HG03521 (cell line): ENCODE results near the gene ADRB2.
"Not testable (repeated sequence)": the region's sequence is repeated elsewhere in the genome, so short reads cannot be mapped to it uniquely, and the experiment has no call there.

Source experiments
- ATAC-seq: cut with Tn5 transposase; IDR thresholded peaks from one replicate; pipeline ENCODE4 v1.9.1; 2021; ENCODE audit warnings: mild to moderate bottlenecking, moderate library complexity; ENCODE audit not compliant: unreplicated experiment

Gene ADRB2

DNA sequence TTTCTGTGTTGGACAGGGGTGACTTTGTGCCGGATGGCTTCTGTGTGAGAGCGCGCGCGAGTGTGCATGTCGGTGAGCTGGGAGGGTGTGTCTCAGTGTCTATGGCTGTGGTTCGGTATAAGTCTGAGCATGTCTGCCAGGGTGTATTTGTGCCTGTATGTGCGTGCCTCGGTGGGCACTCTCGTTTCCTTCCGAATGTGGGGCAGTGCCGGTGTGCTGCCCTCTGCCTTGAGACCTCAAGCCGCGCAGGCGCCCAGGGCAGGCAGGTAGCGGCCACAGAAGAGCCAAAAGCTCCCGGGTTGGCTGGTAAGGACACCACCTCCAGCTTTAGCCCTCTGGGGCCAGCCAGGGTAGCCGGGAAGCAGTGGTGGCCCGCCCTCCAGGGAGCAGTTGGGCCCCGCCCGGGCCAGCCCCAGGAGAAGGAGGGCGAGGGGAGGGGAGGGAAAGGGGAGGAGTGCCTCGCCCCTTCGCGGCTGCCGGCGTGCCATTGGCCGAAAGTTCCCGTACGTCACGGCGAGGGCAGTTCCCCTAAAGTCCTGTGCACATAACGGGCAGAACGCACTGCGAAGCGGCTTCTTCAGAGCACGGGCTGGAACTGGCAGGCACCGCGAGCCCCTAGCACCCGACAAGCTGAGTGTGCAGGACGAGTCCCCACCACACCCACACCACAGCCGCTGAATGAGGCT is at the start of gene ADRB2:
Gene ADRB2, plus strand, starts transcription at position 559 of the 686 bp plus-strand sequence. CDS start 221 bp downstream, outside the sequence.
- ATAC-seq = peak; percentile 98

DNA sequence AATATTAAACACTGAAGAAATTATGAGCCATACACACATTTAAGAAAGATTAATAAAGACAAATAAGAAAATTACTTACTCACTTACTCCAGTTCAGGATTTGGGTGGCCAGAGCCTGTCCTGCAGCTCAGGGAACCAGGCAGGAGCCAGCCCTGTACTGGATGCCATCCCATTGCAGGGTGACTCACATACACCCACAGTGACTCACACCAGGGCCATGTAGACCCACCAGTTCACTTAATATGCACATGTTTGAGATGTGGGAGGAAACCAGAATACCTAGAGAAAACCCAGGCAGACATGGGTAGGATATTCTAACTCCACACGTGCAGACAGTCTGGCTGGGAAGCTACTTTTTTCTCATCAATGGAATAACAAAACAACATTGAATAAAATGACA is 49.6 kb upstream of the ADRB2 start:
- ATAC-seq = no peak

DNA sequence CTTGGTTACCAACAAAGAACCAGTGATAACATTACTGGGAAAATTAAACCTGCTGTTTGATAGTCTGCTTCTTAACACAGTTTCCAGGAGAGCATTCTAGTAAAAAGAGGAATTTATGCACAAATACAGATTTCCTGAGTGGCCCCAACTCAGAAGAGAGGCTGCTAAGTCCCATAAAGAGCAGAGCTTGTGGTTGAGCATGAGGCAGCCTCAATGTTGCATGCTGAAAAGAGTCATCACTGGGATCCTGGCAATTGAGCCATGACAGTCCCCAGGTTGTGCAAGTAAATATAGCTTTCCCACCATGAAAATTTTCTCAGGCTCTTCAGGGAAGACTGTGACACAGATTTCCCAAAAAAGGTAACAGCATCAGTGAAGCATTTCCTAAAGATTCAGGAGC is 47.5 kb upstream of the ADRB2 start:
- ATAC-seq = no peak

DNA sequence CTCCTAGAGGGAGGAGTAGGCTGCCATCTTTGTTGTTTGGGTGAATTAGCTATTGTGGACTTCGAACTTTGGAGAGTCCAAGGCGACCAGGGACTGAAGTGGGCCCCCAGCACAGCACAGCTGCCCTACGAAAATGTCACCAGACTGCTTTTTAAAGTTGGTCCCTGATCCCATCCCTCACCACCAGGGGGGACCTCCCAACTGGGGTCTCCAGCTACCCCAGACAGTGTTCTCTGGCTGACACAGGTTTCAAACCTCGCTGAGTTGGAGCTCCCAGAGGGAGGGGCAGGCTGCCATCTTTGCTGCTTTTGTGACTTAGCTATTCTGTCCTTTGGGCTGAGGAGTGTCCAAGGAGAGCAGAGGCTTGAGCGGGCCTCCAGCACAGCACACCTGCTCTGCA is 45.7 kb upstream of the ADRB2 start:
- ATAC-seq = no peak

DNA sequence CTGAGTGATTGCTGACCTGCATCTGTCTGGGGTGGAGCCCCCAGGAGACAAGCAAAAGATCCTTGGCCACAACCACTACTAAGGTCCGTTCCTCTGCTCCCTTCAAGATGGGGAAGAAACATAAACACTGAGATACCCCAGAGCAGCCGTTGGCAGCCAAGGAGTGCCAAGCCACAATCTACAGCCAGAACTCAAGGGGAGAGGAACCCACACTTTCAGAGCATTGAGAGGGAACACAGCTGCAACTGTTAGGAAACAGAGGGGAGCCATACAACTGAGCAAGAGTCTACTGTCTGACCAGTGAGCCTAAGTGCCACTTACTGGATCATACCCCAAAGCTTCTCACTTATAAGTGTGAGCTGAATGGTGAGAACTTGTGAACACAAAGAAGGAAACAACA is 44.6 kb upstream of the ADRB2 start:
- no peak for ATAC-seq

DNA sequence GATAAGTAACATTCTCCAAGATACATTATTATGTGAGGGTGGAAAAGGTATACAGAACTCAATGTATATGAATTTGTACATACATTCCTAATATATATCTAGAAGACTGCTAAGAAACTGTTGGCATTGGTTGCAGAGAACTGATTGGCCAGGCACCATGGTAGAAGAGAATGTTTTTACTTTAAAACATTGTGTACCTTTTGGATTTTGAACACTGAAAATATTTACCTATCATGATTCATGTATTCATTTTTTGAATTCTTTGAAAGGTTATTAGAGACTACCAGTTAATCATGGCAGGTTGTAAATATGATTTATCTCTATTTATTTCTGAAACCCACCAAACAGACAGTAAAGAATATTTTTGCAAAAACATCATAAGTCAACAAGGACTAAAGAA is 41.2 kb upstream of the ADRB2 start:
- no peak for ATAC-seq

DNA sequence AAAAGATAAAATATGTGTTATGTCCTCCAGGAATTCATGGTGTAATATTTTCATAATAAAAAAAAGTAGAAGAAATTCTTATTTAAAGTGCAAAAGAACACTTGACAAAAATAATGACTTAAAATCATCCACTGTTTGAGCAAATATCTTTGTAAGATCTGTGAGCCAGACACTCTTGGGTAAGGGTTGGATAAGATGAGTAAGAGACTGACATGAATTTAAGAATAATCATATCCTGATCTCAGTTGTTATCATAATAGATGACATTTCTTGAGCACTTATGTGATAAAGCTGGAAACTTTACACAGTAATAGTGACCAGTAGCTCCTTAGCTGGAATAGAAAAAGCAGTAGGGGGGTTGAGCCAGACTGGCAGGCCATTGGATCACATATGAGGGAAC is 40.0 kb upstream of the ADRB2 start:
- no peak for ATAC-seq

DNA sequence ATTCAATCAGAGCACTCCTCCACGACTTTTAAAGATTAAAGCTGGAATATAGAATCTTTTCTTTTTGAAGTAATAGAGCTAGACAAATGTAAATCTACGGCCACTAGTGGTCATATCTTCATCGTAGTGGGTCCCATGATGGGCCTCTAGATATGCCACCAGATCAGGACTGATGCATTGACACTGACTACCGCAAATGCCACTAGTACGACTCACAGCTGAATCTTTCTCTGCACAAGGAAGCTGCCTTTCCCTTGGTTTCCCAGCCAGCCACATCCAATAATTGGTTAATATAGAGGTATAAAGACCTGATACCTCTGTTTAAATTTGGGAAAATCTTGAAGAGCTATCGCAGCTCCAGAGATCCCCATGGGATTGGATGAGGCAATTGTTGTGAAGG is 37.8 kb upstream of the ADRB2 start:
- no peak for ATAC-seq

DNA sequence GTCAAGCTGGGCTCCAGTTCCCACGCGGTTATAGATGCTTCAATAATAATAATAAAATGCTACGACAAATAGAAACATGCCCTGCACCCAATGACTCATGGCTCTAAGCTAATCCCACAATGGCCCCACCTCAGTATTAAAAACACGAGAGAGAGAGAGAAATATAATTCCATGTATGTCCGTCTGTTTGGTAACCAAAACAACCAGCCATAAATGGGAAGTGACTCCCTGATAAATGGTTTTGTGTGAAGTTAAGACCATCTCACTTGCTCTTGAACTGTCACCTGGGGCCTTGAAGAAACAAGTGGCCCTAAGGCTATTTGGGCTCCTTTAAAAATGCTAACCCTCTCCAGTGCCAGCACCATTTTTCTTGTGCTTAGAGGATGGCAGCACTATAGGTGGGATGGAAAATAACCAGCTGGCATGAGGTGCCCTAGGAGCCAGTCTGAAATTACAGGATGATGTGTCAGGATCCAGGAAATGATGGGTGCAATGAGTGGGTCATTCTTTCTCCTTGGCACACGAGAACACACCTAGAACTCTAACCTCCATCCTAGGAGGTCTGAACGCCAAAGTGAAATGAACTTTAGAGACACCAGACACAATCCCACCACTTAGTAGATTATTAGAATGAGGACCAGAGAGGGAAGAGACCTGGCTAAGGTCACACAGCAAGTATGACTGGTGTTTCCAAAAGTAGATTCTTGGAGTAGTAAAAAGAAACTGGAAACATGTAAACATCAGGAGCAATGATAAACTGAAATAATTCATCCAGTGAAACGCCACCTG is 35.7 kb upstream of the ADRB2 start:
- ATAC-seq = peak; percentile 25

DNA sequence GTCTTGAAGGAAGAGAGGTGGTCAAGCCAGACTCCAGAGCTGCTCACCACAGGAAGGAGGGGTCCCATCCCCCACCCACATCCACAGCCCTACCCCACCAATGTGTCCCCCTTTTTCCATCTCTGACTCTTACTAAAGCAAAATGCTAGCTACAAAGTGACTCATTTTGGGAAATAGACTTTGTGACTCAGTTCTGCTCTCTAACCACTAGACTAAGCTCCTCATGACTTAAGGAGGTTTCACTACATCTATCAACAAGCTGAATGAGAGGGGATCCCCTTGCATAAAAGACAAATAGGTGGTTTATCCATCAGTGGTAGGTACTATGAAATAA is 35.1 kb upstream of the ADRB2 start:
- peak; percentile 99 for ATAC-seq

DNA sequence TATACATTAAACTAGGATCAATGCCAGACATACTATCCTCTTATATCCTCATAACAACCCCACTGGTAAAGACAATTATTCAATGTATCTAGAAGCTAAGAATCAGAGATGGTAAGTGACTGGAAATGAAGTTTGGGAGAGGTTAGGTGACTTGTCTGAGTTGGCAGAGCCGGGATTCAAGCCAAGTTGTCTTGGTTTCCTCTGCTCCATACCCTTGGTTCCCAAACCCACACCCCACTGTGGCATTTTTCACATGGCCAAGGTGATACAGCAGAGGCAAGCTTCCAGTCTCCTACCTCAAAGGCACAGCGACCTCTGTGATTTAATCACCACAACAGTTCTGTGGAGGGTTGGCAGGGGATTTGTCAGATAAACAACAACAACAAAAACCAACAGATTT is 34.7 kb upstream of the ADRB2 start:
- no peak for ATAC-seq

DNA sequence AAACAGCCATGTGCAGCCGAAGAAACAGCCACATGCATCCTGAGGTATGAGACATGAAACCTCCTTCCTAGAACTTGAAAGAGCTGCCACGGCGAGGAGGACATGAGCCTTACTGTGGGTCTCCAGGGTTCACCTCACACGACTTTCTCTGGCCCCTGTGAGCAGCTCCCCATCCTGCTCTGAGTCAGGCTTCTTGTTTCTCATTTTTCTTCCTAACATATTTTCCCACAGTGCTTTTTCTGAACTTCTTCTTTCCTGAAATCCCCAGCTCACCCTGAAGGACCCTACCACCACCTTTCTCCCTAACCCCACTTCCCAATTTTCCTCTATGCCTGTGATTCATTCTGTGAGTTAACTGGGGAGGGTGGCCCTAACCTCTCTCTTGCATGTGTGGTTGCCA is 33.7 kb upstream of the ADRB2 start:
- no peak for ATAC-seq

DNA sequence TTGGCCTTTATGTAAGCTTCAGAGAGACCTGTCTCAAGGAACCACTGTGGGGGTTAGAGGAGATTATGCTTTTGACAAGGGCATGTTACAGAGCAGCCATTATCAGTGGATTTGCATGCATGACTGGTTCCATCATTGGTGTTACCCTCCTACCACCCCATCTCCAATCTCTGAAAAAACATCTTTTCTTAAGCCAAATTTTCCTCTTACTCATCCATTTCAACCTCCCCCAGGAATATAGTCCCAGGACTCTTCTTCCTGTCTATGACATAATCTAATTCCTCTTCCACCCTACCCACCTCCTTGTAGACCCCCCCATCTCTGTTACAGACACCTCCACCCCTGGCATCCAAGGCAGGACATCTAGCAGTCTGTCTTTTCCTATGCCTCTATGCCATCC is 33.1 kb upstream of the ADRB2 start:
- ATAC-seq = no peak

DNA sequence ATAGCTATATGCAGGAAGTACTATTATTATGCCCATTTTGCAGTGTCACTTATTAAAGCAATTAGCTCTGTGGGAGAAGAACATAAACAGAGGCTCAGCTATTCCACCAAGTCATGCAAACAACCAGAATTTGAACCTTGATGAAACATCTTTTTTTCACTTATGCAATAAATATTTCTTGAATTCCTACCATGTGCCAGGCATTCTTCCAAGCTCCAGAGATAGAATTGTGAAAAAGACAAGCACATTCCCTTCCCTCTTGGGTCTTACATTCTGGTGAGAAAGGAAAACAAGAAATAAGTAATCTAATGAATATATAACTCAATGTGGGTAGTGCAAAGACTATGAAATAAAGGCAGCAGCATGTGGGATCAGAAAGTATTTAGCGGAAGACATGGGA is 32.1 kb upstream of the ADRB2 start:
- ATAC-seq = no peak

DNA sequence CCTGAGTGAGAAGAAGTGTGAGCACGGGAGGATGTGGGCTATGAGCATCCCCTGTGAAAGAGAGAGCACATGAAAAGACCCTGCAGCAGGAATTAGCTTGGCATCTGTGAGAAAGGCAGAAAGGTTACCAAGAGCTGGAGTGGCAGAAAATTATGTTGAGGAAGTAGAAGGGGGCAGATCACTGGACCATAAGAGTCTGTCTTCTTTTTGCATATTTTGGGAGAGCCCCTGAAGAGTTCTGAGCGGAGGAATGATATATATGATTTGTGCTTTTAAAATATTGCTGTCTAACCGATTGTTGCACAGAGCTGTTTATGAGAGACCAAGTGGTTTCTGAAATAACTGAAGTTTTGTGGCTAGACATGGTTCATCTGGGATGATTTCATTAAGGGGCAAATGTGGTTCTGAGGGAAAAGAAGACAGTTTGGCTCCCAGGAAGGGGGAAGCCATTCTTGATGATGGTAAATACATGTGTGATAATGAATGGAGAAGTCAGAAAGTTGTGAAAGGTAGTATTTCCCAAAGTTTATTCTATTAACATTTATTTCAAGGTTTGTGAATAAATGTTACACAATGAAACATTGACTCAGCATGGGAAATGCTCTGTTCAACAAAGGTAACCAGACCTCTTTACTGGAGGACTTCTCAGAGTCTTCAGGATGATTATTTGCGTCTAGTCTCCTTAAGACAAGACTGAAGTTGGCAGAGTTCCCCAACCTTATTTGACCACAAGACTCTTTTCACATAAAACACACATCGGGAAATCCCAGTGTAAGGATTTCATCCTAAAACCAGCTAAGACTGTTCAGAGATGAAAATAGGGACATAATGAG is 31.5 kb upstream of the ADRB2 start:
- ATAC-seq = no peak

DNA sequence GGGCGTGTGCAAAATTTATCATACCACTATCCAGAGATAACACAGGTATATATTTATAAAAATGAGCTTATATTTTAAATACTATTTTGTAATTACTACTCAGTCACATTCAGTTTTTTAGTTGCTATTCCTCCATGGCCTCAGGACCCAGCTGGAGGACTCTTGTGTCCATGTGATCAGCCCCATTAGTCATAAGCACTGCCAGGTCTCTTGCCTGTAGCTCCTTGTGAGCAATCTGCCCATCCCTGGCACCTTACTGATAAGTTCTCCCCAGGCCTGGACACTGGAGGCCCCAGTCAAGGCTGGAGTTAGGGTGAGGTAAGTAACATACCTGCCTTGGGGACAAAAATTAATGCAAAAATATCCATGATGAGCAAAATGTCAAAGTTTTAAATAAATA is 29.5 kb upstream of the ADRB2 start:
- ATAC-seq = no peak

DNA sequence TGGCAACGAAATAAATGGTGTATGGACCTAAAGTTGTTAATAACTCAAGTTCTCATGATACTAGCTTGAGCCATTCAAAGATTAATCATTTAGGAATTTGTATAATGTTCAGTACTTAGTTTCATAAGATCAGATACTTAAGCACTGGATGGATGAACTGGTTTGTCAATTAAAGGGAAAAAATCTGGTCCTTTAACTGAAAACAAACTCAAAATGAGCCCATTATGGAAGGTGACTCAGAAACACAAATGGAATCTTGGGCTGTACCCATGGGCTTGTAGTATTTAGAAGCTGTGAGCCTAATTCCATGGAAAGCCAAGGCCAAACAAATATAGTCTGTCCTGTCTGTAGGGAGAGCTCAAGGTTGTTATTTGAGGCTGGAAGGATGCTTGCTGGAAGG is 27.6 kb upstream of the ADRB2 start:
- no peak for ATAC-seq

DNA sequence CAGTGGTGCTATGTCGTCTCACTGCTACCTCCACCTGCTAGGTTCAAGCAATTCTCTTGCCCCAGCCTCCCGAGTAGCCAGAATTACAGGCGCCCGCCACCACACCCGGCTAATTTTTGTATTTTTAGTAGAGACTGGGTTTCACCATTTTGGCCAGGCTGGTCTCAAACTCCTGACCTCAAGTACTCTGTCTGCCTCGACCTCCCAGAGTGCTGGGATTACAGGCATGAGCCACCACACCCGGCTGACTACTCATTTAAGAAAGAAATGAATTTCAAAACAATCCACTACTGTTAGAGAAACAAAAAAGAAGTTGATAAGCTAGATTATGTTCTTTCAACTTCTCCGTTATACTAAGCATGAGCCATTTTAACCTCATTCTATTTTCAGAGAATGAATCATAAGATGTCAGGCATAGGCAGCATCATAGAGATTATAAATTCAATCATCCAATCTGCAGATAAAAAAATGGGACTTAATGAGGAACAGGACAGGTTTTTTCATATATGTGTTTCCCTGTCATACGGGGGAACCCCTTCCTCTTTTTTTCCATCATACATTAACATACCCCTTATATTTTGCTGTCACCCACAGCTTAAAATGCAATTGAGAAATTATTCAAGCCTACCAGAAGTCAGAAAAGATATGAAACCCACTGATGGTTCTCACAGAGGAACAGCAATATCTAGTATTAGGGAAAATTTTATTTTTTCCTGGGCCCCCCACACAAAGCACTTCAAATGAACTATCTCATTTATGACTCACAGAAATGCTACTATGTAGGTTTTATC is 26.5 kb upstream of the ADRB2 start:
- no peak for ATAC-seq

DNA sequence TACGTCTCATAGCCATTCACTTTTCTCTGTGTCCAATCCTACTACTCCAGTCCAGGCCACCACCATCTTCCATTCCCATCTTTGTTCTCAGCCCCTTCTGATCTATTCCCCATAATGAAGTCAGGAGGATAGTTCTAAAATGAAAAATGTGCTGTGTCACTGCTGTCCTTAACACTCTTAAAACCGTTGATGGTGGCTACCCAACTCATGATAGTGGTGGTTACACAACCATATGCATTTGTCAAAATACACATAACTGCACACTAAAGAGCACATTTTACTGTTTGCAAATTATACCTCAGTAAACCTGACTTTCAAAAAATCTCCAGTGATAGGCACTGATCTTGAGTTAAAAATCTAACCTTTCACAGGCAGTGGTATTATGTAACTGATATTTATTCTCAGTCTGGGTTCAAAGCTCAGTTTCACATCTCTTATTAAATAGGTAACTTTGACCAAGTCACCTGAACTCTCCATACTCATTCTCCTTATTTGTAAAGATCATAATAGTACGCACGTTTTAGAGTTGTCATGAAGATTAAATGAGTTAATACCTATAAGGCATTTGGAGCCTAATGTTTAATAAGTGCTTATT is 24.6 kb upstream of the ADRB2 start:
- no peak for ATAC-seq

DNA sequence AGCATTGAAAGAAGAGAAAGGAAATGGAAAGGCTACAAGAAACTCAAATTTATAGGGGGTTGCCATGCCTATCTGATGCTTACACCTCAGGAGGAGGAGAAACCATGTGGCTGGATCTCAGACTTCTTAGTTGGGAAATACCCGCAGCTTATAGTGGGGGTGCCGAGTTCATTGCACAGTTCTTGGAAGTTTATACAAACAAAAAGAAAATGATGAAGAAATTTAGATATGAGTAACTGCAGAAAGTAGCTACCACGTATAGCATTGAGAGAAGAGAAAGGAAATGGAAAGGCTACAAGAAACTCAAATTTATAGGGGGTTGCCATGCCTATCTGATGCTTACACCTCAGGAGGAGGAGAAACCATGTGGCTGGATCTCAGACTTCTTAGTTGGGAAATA is 23.0 kb upstream of the ADRB2 start:
- ATAC-seq = not testable (repeated sequence)

DNA sequence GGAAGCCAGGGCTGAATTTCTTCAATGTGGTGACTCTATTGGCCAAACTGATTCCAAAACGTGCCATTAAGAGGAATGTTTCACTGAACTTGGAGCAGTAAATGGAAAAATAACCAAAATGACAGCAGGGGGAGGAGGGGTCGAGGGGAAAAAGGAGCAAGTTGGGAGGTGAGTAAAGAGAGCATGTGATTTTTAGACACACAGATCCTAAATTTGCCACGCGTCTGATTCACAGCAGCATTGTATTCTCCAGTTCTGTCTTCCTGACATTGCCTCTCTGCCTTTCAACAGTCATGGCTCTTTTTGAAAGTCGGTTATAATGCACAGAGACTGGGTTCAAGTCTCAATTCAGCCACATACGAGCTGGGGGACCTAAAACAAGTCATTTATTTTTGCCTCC is 22.0 kb upstream of the ADRB2 start:
- no peak for ATAC-seq
